HepG2 (cell line): ENCODE data around the gene MORN1. TPM values are rescaled to one million over a fixed set of nuclear protein-coding genes. Genes with fewer than 3 reads are reported as not detected.
A peak's percentile ranks its signal among the peaks of the same experiment; 100 is the strongest.

Experiments
- ATAC-seq: fragments of 200-7000 bp; cut with Tn5 transposase; 3 replicates; pipeline ENCODE4 v1.9.1; 2020; ENCODE audit warnings: mild to moderate bottlenecking, moderate library complexity
- BruUV-seq: library from RNA; stranded (reverse); fragments of 400-500 nt; replicated peaks from 2 replicates; lab custom pipeline; 2021; lab: Mats Ljungman, UMichigan
- CTCF ChIA-PET: fragments of 300-600 bp; formaldehyde crosslinking; extraction: SDS; loops from one replicate; lab custom pipeline; 2021; ENCODE audit warnings: low total read pairs, inconsistent platforms, low intra/inter-chr PET ratio; lab: Yijun Ruan, JAX
- POLR2A ChIA-PET: fragments of 350-600 bp; sonication (Branson Sonifier 250); formaldehyde crosslinking; loops from one replicate; lab custom pipeline; 2020; ENCODE audit warnings: antibody characterized with exemption, inconsistent platforms; lab: Yijun Ruan, JAX
- DNase-seq: peaks from one replicate; pipeline ENCODE4 v3.0.0-alpha.2; 2015; ENCODE audit warnings: low spot score
- FAIRE-seq: peaks from 3 replicates; lab custom pipeline; 2011; peaks lifted over from hg19 to GRCh38; lab: Jason Lieb, UNC
- H2AFZ ChIP-seq: one replicate; pipeline ENCODE4 v1.6.1; 2011; ENCODE audit warnings: low read length, inconsistent platforms
- H3K27ac ChIP-seq: fragments of 300-600 bp; 3 replicates; pipeline ENCODE4 v1.8.0; 2011; ENCODE audit warnings: mixed run types, mild to moderate bottlenecking, mixed read lengths, low read length, inconsistent platforms; ENCODE audit not compliant: insufficient read depth; ENCODE audit errors: extremely low read length
- H3K27me3 ChIP-seq, 2 experiments: fragments of 200-600 bp in 1 of 2; 2 replicates in 1 of 2; 3 replicates in 1 of 2; pipeline versions ENCODE4 v1.6.0 to v1.8.0; 2011; ENCODE audit warnings: low read length in 2 of 2, mild to moderate bottlenecking in 2 of 2, moderate library complexity in 2 of 2, inconsistent platforms in 1 of 2; ENCODE audit not compliant: insufficient read depth in 2 of 2, control insufficient read depth in 1 of 2
- H3K36me3 ChIP-seq, 2 experiments: fragments of 200-600 bp in 1 of 2; replicated peaks in 1 of 2; 2 replicates in 1 of 2; 3 replicates in 1 of 2; pipeline versions ENCODE4 v1.5.1 to v1.8.0; 2011; ENCODE audit warnings: low read length in 2 of 2, inconsistent platforms in 1 of 2; ENCODE audit not compliant: insufficient read depth in 2 of 2, control insufficient read depth in 1 of 2
- H3K4me1 ChIP-seq: 2 replicates; pipeline ENCODE4 v1.5.1; 2012; ENCODE audit warnings: low read length, inconsistent platforms; ENCODE audit not compliant: insufficient read depth
- H3K4me2 ChIP-seq: 2 replicates; pipeline ENCODE4 v1.6.0; 2011; ENCODE audit warnings: low read depth, low read length, inconsistent platforms
- H3K4me3 ChIP-seq, 3 experiments: fragments of 200-600 bp in 1 of 3; sonication (generic), shearing (Covaris generic) in 1 of 3; replicated peaks in 1 of 3; 2 replicates each; pipeline ENCODE4 v1.5.1; 2011 to 2016; ENCODE audit warnings: low read length in 3 of 3, inconsistent platforms in 2 of 3, low read depth in 2 of 3, mild to moderate bottlenecking in 2 of 3, control low read depth in 1 of 3, mixed read lengths in 1 of 3; ENCODE audit not compliant: insufficient read depth in 1 of 3
- H3K79me2 ChIP-seq: one replicate; pipeline ENCODE4 v1.6.1; 2011; ENCODE audit warnings: low read length, inconsistent platforms; ENCODE audit not compliant: insufficient read depth
- H3K9ac ChIP-seq: 2 replicates; pipeline ENCODE4 v1.6.0; 2011; ENCODE audit warnings: mild to moderate bottlenecking, low read depth, low read length, inconsistent platforms; ENCODE audit not compliant: insufficient read depth
- H3K9me3 ChIP-seq: 2 replicates; pipeline ENCODE4 v1.5.1; 2012; ENCODE audit warnings: mild to moderate bottlenecking, low read length
- H4K20me1 ChIP-seq: 2 replicates; pipeline ENCODE4 v1.6.0; 2011; ENCODE audit warnings: inconsistent platforms, mild to moderate bottlenecking, low read length, moderate library complexity; ENCODE audit not compliant: insufficient read depth
- CERS6 ChIP-seq: sonication (generic); formaldehyde crosslinking; IDR thresholded peaks from 2 replicates; pipeline ENCODE4 v1.5.0; 2020; ENCODE audit warnings: missing genetic modification reagents
- FOXJ3 ChIP-seq: sonication (generic); formaldehyde crosslinking; IDR thresholded peaks from 2 replicates; pipeline ENCODE4 v1.4.0; 2020; ENCODE audit warnings: missing genetic modification reagents, mild to moderate bottlenecking, borderline replicate concordance
- HNF4A ChIP-seq: sonication (generic); formaldehyde crosslinking; IDR thresholded peaks from 2 replicates; pipeline ENCODE4 v1.4.0; 2020; ENCODE audit warnings: missing genetic modification reagents
- MTA1 ChIP-seq: sonication (generic); formaldehyde crosslinking; IDR thresholded peaks from 2 replicates; pipeline ENCODE4 v1.4.0; 2020; ENCODE audit warnings: missing genetic modification reagents, mild to moderate bottlenecking, borderline replicate concordance
- NFE2 ChIP-seq: sonication (generic); formaldehyde crosslinking; IDR thresholded peaks from 2 replicates; pipeline ENCODE4 v1.4.0; 2020; ENCODE audit warnings: missing genetic modification reagents
- ZFX ChIP-seq: sonication (generic); formaldehyde crosslinking; IDR thresholded peaks from 2 replicates; pipeline ENCODE4 v1.4.0; 2020; ENCODE audit warnings: mild to moderate bottlenecking, low read depth, missing genetic modification reagents, moderate library complexity
- ZNF292 ChIP-seq: sonication (generic); formaldehyde crosslinking; IDR thresholded peaks from 2 replicates; pipeline ENCODE4 v1.8.1; 2022; ENCODE audit warnings: mild to moderate bottlenecking, low read depth, missing genetic modification reagents, borderline replicate concordance
- ZNF740 ChIP-seq: sonication (generic); formaldehyde crosslinking; IDR thresholded peaks from 2 replicates; pipeline ENCODE4 v1.4.0; 2020; ENCODE audit warnings: missing genetic modification reagents
- ZNF780A ChIP-seq: sonication (generic); formaldehyde crosslinking; IDR thresholded peaks from 2 replicates; pipeline ENCODE4 v1.8.0; 2022; ENCODE audit warnings: mild to moderate bottlenecking, missing genetic modification reagents, moderate library complexity
- ZSCAN21 ChIP-seq: sonication (generic); formaldehyde crosslinking; IDR thresholded peaks from 2 replicates; pipeline ENCODE4 v1.8.0; 2022; ENCODE audit warnings: mild to moderate bottlenecking, missing genetic modification reagents, moderate library complexity, borderline replicate concordance
- WGBS: methylation state at CpG from one replicate; pipeline ENCODE4 v1.1.6; 2017; ENCODE audit warnings: low lambda C conversion rate; 5-methylcytosine and 5-hydroxymethylcytosine counted together
- in situ Hi-C: cut with HindIII; loops from 2 replicates; pipeline ENCODE4 v1.10.0; 2017; ENCODE audit warnings: low pct_unique_long_range_greater_than_20kb; ENCODE audit not compliant: extremely low pct_ligation_motif_present
- intact Hi-C: fragments of 100-400 bp; cut with micrococcal nuclease; formaldehyde crosslinking; loops from one replicate; pipeline ENCODE4 v1.10.0; 2022; ENCODE audit not compliant: unreplicated experiment
- polyA plus RNA-seq, 8 experiments: library from polyadenylated mRNA; depleted of rRNA in 3 of 8; stranded (reverse) in 7 of 8; unstranded in 1 of 8; fragments of >200 nt; fragmentation: Illumina TruSeq in 4 of 8; extraction: Trizol in 4 of 8; gene quantifications; 2 replicates each; pipeline versions ENCODE4 v1.2.1 to v1.2.3, GENCODE V29; 2011 to 2016; ENCODE audit warnings: low read depth in 4 of 8, missing spikeins in 1 of 8, mixed read lengths in 1 of 8; ENCODE audit not compliant: insufficient read depth in 1 of 8
- total RNA-seq, 5 experiments: library from RNA; depleted of rRNA; stranded (reverse); fragments of >200 nt; fragmentation: Illumina TruSeq; extraction: Trizol; gene quantifications; 2 replicates each; pipeline ENCODE4 v1.2.3, GENCODE V29; 2016; ENCODE audit warnings: low read depth in 1 of 5

The MORN1 gene
- total and polyA plus RNA-seq, 2 of the 13 experiments (the other 11 are each of a cell fraction or from before 2014, with no cell fraction given) = 3.1 to 6.5 TPM

GRCh38 chr1:2428490-2428889 is 37.1 kb upstream of the MORN1 start (continued):
- TF ChIP-seq CERS6 (CRISPR knock-in tag) = no peak

- ATAC-seq = peak; percentile 43
Measured at GRCh38 chr1:2427976-2428375, 36.6 kb upstream of the MORN1 start.

GRCh38 chr1:2427051-2427450 is 35.7 kb upstream of the MORN1 start:
- no peak overlapping the region for H3K4me3 ChIP-seq
- H3K9me3 ChIP-seq = peaks cover 22% of the 10 kb centered on the region
- H3K27me3 ChIP-seq = peaks cover 7 to 55% of the 10 kb centered on the region in 2 experiments
- in situ Hi-C loops = no loop called here
- no peak overlapping the region for H3K27ac ChIP-seq
- H3K4me1 ChIP-seq = no peaks in the 10 kb centered on the region
- no peak overlapping the region for H3K4me2 ChIP-seq
- ChIA-PET POLR2A (no interaction called here), CTCF (no interaction called here)
- H4K20me1 ChIP-seq = no peaks in the 10 kb centered on the region
- no peaks in the 10 kb centered on the region for H3K79me2 ChIP-seq
- TF ChIP-seq MTA1 (CRISPR knock-in tag) = 0 out of 2 replicates have a peak, but pooled peaks have one; percentile 24
- no peak for TF ChIP-seq ZNF780A
- H3K36me3 ChIP-seq = no peaks in the 10 kb centered on the region
- WGBS = 26% methylated on average over 9 of the region's 18 CpGs
- no TSS peak for BruUV-seq
- ATAC-seq = no peak
- intact Hi-C loops = no loop called here
- DNase-seq = no peak
- no peak for FAIRE-seq
- H2AFZ ChIP-seq = no peak overlapping the region
- H3K9ac ChIP-seq = no peak overlapping the region

More at GRCh38 chr1:2427976-2428375, 36.6 kb upstream of the MORN1 start:
- H3K27me3 ChIP-seq = peaks cover 7 to 64% of the 10 kb centered on the region in 2 experiments
- H3K4me1 ChIP-seq = no peaks in the 10 kb centered on the region
- H2AFZ ChIP-seq = no peak overlapping the region
- CTCF ChIA-PET = no interaction called here
- TF ChIP-seq ZNF740 (CRISPR knock-in tag) (no peak), ZFX (CRISPR knock-in tag) (peak; percentile 14; the same call in 1 of the 2 replicates), ZNF292 (no peak), NFE2 (CRISPR knock-in tag) (no peak), FOXJ3 (no peak), HNF4A (CRISPR knock-in tag) (0 out of 2 replicates have a peak, but pooled peaks have one; percentile 15), ZSCAN21 (no peak)
- TF ChIP-seq, all 625 proteins: peak for 2
- Histone ChIP-seq H3K36me3 (no peaks in the 10 kb centered on the region), H3K4me3 (no peak overlapping the region), H3K9me3 (peaks cover 20% of the 10 kb centered on the region), H3K9ac (no peak overlapping the region), H3K79me2 (no peaks in the 10 kb centered on the region), H3K4me2 (no peak overlapping the region), H4K20me1 (no peaks in the 10 kb centered on the region), H3K27ac (no peak overlapping the region)
- WGBS = 44% methylated on average over 3 of the region's 10 CpGs
- POLR2A ChIA-PET = no interaction called here
- intact Hi-C loops (no loop called here), in situ Hi-C loops (no loop called here)
- DNase-seq = no peak
- no TSS peak for BruUV-seq
- no peak for FAIRE-seq
